A673 (cell line): Measurements from ENCODE around the gene NF1.

Source experiments
- EZH2 ChIP-seq: fragments of 200-600 bp; sonication (generic); IDR thresholded peaks from 2 replicates; pipeline ENCODE4 v1.6.1; 2017; ENCODE audit warnings: borderline replicate concordance, low read depth, mild to moderate bottlenecking, mixed read lengths, antibody characterized with exemption, low read length; ENCODE audit not compliant: poor library complexity, severe bottlenecking
- TF ChIP-seq, protein P1 (sequence below): fragments of 300-800, 200-600 bp; sonication (generic); conservative IDR thresholded peaks from 2 replicates; pipeline ENCODE4 v1.5.1; 2017; ENCODE audit warnings: low read depth, mild to moderate bottlenecking, antibody characterized with exemption, low read length, moderate library complexity, mixed read lengths

DNA sequence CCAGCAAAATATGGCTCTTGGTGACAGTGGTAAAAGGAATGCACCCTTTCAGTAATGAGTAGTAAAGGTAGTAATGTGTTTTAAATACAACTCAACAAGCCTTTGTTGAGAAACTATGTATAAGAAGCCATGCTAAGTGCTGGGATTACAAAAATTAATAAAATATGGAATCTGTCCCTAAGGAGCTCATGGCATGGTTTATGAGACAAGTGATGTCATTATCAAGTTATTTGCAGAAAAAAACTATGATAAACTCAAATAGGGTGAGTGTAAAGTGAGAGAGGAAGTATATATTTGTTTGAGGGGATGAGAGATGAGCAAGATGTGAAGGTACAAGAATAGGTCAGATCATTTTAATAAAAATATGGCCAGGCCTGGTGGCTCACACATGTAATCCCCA lies 76.9 kb downstream of the NF1 start:
- TF ChIP-seq EZH2: no peak
- TF ChIP-seq, protein P1, sequence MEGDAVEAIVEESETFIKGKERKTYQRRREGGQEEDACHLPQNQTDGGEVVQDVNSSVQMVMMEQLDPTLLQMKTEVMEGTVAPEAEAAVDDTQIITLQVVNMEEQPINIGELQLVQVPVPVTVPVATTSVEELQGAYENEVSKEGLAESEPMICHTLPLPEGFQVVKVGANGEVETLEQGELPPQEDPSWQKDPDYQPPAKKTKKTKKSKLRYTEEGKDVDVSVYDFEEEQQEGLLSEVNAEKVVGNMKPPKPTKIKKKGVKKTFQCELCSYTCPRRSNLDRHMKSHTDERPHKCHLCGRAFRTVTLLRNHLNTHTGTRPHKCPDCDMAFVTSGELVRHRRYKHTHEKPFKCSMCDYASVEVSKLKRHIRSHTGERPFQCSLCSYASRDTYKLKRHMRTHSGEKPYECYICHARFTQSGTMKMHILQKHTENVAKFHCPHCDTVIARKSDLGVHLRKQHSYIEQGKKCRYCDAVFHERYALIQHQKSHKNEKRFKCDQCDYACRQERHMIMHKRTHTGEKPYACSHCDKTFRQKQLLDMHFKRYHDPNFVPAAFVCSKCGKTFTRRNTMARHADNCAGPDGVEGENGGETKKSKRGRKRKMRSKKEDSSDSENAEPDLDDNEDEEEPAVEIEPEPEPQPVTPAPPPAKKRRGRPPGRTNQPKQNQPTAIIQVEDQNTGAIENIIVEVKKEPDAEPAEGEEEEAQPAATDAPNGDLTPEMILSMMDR: no peak
